ENCODE data around the gene PSKH1. TPM values are rescaled to one million over a fixed set of nuclear protein-coding genes. Genes with fewer than 3 reads are reported as not detected.
"Not testable (repeated sequence)": the region's sequence is repeated elsewhere in the genome, so short reads cannot be mapped to it uniquely, and the experiment has no call there.

Gene PSKH1
- total RNA-seq, 1 donor from 2014 or later: 14.4 TPM

- no peaks in the 10 kb centered on the region for H3K9me3 Mint-ChIP-seq
- H3K27me3 Mint-ChIP-seq: no peaks in the 10 kb centered on the region
- intact Hi-C loops (cut with micrococcal nuclease): no loop called here
- no peak for DNase-seq
- H3K27ac Mint-ChIP-seq: no peak overlapping the region
- H3K36me3 Mint-ChIP-seq (ENCODE audit: low read depth): peaks cover 19% of the 10 kb centered on the region
- peaks cover 21% of the 10 kb centered on the region for H3K4me1 Mint-ChIP-seq
- no peak overlapping the region for H3K4me3 Mint-ChIP-seq
These were observed 71.5 kb downstream of the PSKH1 start for GRCh38 chr16:67964477-67965131.

- DNase-seq: no peak
- no peaks in the 10 kb centered on the region for H3K27me3 Mint-ChIP-seq
- H3K4me1 Mint-ChIP-seq: peaks cover 24% of the 10 kb centered on the region
- no peaks in the 10 kb centered on the region for H3K9me3 Mint-ChIP-seq
- H3K4me3 Mint-ChIP-seq: no peak overlapping the region
- peak overlapping the region; percentile 41 for H3K27ac Mint-ChIP-seq
- intact Hi-C loops (cut with micrococcal nuclease): no loop called here
- peaks cover 16% of the 10 kb centered on the region for H3K36me3 Mint-ChIP-seq (ENCODE audit: low read depth)
These were observed 72.9 kb downstream of the PSKH1 start for GRCh38 chr16:67965668-67966548.

GRCh38 chr16:67966549-67967182, 73.6 kb downstream of the PSKH1 start:
- no peak for DNase-seq
- H3K27ac Mint-ChIP-seq: peak overlapping the region; percentile 95

GRCh38 chr16:67967183-67967957, 74.3 kb downstream of the PSKH1 start:
- peaks cover 24% of the 10 kb centered on the region for H3K4me1 Mint-ChIP-seq

More at GRCh38 chr16:67966549-67967182, 73.6 kb downstream of the PSKH1 start:
- intact Hi-C loops (cut with micrococcal nuclease): no loop called here
- Mint-ChIP-seq H3K27me3 (no peaks in the 10 kb centered on the region), H3K9me3 (no peaks in the 10 kb centered on the region), H3K4me1 (peaks cover 24% of the 10 kb centered on the region), H3K36me3 (ENCODE audit: low read depth) (peaks cover 9% of the 10 kb centered on the region), H3K4me3 (peak overlapping the region; percentile 97)

GRCh38 chr16:67967958-67968399, 74.9 kb downstream of the PSKH1 start:
- Mint-ChIP-seq H3K27me3 (peaks cover 2% of the 10 kb centered on the region), H3K27ac (peak overlapping the region; percentile 95), H3K4me3 (peak overlapping the region; percentile 97), H3K36me3 (ENCODE audit: low read depth) (no peaks in the 10 kb centered on the region), H3K4me1 (peaks cover 24% of the 10 kb centered on the region), H3K9me3 (no peaks in the 10 kb centered on the region)
- intact Hi-C loops (cut with micrococcal nuclease): loop anchor here (1.0 to 2.0 kb wide), 6 partner anchors 17 to 162 kb away; partner anchors contain the start of genes DDX28, DUS2, PSKH1 and RANBP10
- peak; percentile 87 for DNase-seq

More at GRCh38 chr16:67967183-67967957, 74.3 kb downstream of the PSKH1 start:
- peak overlapping the region; percentile 97 for H3K4me3 Mint-ChIP-seq
- peaks cover 3% of the 10 kb centered on the region for H3K36me3 Mint-ChIP-seq (ENCODE audit: low read depth)
- H3K27ac Mint-ChIP-seq: peak overlapping the region; percentile 95
- intact Hi-C loops (cut with micrococcal nuclease): no loop called here
- no peaks in the 10 kb centered on the region for H3K9me3 Mint-ChIP-seq
- DNase-seq: peak; percentile 71
- no peaks in the 10 kb centered on the region for H3K27me3 Mint-ChIP-seq

- Mint-ChIP-seq H3K4me1 (peaks cover 24% of the 10 kb centered on the region), H3K27me3 (peaks cover 2% of the 10 kb centered on the region), H3K9me3 (no peaks in the 10 kb centered on the region), H3K4me3 (peak within 1 kb of the TSS; percentile 97), H3K36me3 (ENCODE audit: low read depth) (no peaks in the 10 kb centered on the region), H3K27ac (peak within 1 kb of the TSS; percentile 95)
- peak; percentile 98 for DNase-seq
- intact Hi-C loops (cut with micrococcal nuclease): loop anchor here (1.0 to 2.0 kb wide), 6 partner anchors 16 to 162 kb away; partner anchors contain the start of genes DDX28, DUS2, PSKH1 and RANBP10
These were observed 75.6 kb downstream of the PSKH1 start, which contains the start of gene SLC12A4 for GRCh38 chr16:67968400-67969253. TSS of gene SLC12A4 (minus strand) at chr16:67968637. CDS start at chr16:67968553, 84 bp downstream.

- Mint-ChIP-seq H3K9me3 (no peaks in the 10 kb centered on the region), H3K4me1 (peaks cover 22% of the 10 kb centered on the region), H3K4me3 (peak overlapping the region; percentile 97), H3K36me3 (ENCODE audit: low read depth) (no peaks in the 10 kb centered on the region), H3K27ac (peak overlapping the region; percentile 92), H3K27me3 (peaks cover 3% of the 10 kb centered on the region)
- intact Hi-C loops (cut with micrococcal nuclease): loop anchor here (2.0 kb wide), 2 partner anchors 15 to 53 kb away; partner anchors contain the start of genes DDX28 and DUS2
- DNase-seq: no peak
These were observed 76.4 kb downstream of the PSKH1 start for GRCh38 chr16:67969254-67970039.

GRCh38 chr16:67971111-67971510, 78.1 kb downstream of the PSKH1 start:
- no peaks in the 10 kb centered on the region for H3K9me3 Mint-ChIP-seq
- H3K4me1 Mint-ChIP-seq: peaks cover 20% of the 10 kb centered on the region
- no peak overlapping the region for H3K27ac Mint-ChIP-seq
- intact Hi-C loops (cut with micrococcal nuclease): no loop called here
- H3K36me3 Mint-ChIP-seq (ENCODE audit: low read depth): no peaks in the 10 kb centered on the region
- no peak overlapping the region for H3K4me3 Mint-ChIP-seq
- DNase-seq: no peak
- peaks cover 3% of the 10 kb centered on the region for H3K27me3 Mint-ChIP-seq

- DNase-seq; H3K36me3 Mint-ChIP-seq (ENCODE audit: low read depth); intact Hi-C loops (cut with micrococcal nuclease); H3K4me3 Mint-ChIP-seq; H3K27me3 Mint-ChIP-seq; H3K27ac Mint-ChIP-seq; H3K9me3 Mint-ChIP-seq: not testable (repeated sequence)
- peaks cover 11% of the 10 kb centered on the region for H3K4me1 Mint-ChIP-seq
These were observed 79.2 kb downstream of the PSKH1 start for GRCh38 chr16:67972285-67972684.

- Mint-ChIP-seq H3K4me1 (no peaks in the 10 kb centered on the region), H3K4me3 (no peak overlapping the region)
These were observed 82.5 kb downstream of the PSKH1 start for GRCh38 chr16:67975321-67976105.

GRCh38 chr16:67976205-67976604, 83.2 kb downstream of the PSKH1 start:
- Mint-ChIP-seq H3K27me3 (peaks cover 6% of the 10 kb centered on the region), H3K36me3 (ENCODE audit: low read depth) (no peaks in the 10 kb centered on the region), H3K27ac (no peak overlapping the region), H3K4me1 (no peaks in the 10 kb centered on the region), H3K4me3 (no peak overlapping the region), H3K9me3 (no peaks in the 10 kb centered on the region)
- intact Hi-C loops (cut with micrococcal nuclease): no loop called here
- DNase-seq: no peak

More at GRCh38 chr16:67975321-67976105, 82.5 kb downstream of the PSKH1 start:
- no peaks in the 10 kb centered on the region for H3K9me3 Mint-ChIP-seq
- H3K27ac Mint-ChIP-seq: no peak overlapping the region
- intact Hi-C loops (cut with micrococcal nuclease): no loop called here
- peaks cover 6% of the 10 kb centered on the region for H3K27me3 Mint-ChIP-seq
- no peak for DNase-seq
- H3K36me3 Mint-ChIP-seq (ENCODE audit: low read depth): no peaks in the 10 kb centered on the region

Data from activated CD4-positive, alpha-beta T cell treated with anti-CD3 and anti-CD28 coated beads, Interleukin-2, amount 10 ng/mL, durations not matched to agents 24 days and 14 days (primary cell).